ENCODE data around the gene L1CAM. TPM values are rescaled to one million over a fixed set of nuclear protein-coding genes. Genes with fewer than 3 reads are reported as not detected.
A peak's percentile ranks its signal among the peaks of the same experiment; 100 is the strongest.

Gene L1CAM
- total and polyA plus RNA-seq, 4 donors, result 0.28 to 0.59 (median 0.39) TPM; not detected in 1

- no peak for DNase-seq (ENCODE audit: low spot score)
- peaks cover 0 to 4% (median 0%) of the 10 kb centered on the region in 4 donors for H3K27me3 ChIP-seq (ENCODE audit: control insufficient read depth in 4 of 4, insufficient read depth in 4 of 4, low read length in 3 of 4)
- 3% methylated on average over 93 of the region's 97 CpGs for WGBS
- H3K4me1 ChIP-seq (ENCODE audit: control insufficient read depth in 4 of 4, insufficient read depth in 4 of 4, low read length in 3 of 4), result peaks cover 0 to 5% (median 2%) of the 10 kb centered on the region in 4 donors
- H3K9ac ChIP-seq (ENCODE audit: low read depth in 1 of 2, low read length in 2 of 2), result no peak within 1 kb of the TSS
- H3K9me3 ChIP-seq (ENCODE audit: control insufficient read depth in 4 of 4, low read length in 3 of 4), result no peaks in the 10 kb centered on the region
- H3K27ac ChIP-seq (ENCODE audit: low read depth in 1 of 2, low read length in 2 of 2), result no peak within 1 kb of the TSS
- H3K4me3 ChIP-seq (ENCODE audit: low read depth in 1 of 3, low read length in 3 of 3), result peak within 1 kb of the TSS in 1 of 3 donors; percentile 56
- TF ChIP-seq TAF1 (conservative IDR thresholded peaks at IDR 0.05) (no peak), ZBTB33 (IDR thresholded peaks at IDR 0.05) (no peak), SP1 (IDR thresholded peaks at IDR 0.05) (no peak), JUND (IDR thresholded peaks at IDR 0.05) (no peak), MAX (IDR thresholded peaks at IDR 0.05) (no peak), EGR1 (IDR thresholded peaks at IDR 0.05; ENCODE audit: low read depth in 2 of 2) (no peak), HNF4A (conservative IDR thresholded peaks at IDR 0.05) (no peak), GABPA (IDR thresholded peaks at IDR 0.05 in 1 of 2, conservative IDR thresholded peaks at IDR 0.05 in 1 of 2) (no peak), RAD21 (IDR thresholded peaks at IDR 0.05) (no peak), YY1 (IDR thresholded peaks at IDR 0.05) (no peak), HNF4G (IDR thresholded peaks at IDR 0.05) (no peak), NR2F2 (IDR thresholded peaks at IDR 0.05) (no peak), RXRA (IDR thresholded peaks at IDR 0.05) (no peak), FOXA2 (IDR thresholded peaks at IDR 0.05) (no peak), FOXA1 (IDR thresholded peaks at IDR 0.05) (no peak)
- TF ChIP-seq, protein P1, sequence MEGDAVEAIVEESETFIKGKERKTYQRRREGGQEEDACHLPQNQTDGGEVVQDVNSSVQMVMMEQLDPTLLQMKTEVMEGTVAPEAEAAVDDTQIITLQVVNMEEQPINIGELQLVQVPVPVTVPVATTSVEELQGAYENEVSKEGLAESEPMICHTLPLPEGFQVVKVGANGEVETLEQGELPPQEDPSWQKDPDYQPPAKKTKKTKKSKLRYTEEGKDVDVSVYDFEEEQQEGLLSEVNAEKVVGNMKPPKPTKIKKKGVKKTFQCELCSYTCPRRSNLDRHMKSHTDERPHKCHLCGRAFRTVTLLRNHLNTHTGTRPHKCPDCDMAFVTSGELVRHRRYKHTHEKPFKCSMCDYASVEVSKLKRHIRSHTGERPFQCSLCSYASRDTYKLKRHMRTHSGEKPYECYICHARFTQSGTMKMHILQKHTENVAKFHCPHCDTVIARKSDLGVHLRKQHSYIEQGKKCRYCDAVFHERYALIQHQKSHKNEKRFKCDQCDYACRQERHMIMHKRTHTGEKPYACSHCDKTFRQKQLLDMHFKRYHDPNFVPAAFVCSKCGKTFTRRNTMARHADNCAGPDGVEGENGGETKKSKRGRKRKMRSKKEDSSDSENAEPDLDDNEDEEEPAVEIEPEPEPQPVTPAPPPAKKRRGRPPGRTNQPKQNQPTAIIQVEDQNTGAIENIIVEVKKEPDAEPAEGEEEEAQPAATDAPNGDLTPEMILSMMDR (IDR thresholded peaks at IDR 0.05; ENCODE audit: low read depth, low read length, missing input control), result no peak
- TF ChIP-seq, protein P2, sequence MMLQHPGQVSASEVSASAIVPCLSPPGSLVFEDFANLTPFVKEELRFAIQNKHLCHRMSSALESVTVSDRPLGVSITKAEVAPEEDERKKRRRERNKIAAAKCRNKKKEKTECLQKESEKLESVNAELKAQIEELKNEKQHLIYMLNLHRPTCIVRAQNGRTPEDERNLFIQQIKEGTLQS (IDR thresholded peaks at IDR 0.05), result no peak
- TF ChIP-seq, protein P3, sequence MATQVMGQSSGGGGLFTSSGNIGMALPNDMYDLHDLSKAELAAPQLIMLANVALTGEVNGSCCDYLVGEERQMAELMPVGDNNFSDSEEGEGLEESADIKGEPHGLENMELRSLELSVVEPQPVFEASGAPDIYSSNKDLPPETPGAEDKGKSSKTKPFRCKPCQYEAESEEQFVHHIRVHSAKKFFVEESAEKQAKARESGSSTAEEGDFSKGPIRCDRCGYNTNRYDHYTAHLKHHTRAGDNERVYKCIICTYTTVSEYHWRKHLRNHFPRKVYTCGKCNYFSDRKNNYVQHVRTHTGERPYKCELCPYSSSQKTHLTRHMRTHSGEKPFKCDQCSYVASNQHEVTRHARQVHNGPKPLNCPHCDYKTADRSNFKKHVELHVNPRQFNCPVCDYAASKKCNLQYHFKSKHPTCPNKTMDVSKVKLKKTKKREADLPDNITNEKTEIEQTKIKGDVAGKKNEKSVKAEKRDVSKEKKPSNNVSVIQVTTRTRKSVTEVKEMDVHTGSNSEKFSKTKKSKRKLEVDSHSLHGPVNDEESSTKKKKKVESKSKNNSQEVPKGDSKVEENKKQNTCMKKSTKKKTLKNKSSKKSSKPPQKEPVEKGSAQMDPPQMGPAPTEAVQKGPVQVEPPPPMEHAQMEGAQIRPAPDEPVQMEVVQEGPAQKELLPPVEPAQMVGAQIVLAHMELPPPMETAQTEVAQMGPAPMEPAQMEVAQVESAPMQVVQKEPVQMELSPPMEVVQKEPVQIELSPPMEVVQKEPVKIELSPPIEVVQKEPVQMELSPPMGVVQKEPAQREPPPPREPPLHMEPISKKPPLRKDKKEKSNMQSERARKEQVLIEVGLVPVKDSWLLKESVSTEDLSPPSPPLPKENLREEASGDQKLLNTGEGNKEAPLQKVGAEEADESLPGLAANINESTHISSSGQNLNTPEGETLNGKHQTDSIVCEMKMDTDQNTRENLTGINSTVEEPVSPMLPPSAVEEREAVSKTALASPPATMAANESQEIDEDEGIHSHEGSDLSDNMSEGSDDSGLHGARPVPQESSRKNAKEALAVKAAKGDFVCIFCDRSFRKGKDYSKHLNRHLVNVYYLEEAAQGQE (IDR thresholded peaks at IDR 0.05), result no peak
- H3K36me3 ChIP-seq (ENCODE audit: control insufficient read depth in 4 of 4, insufficient read depth in 3 of 4, low read depth in 1 of 4, low read length in 3 of 4), result no peaks in the 10 kb centered on the region
Observed at GRCh38 chrX:153829799-153830639, 56.0 kb downstream of the L1CAM start, which contains the start of gene PDZD4. Gene PDZD4, minus strand, starts transcription at chrX:153830544. Its CDS starts 246 bp downstream, at chrX:153830298.
